A549 (cell line): ENCODE data around the gene PCK1.

Experiments used
- BHLHE40 ChIP-seq: IDR thresholded peaks from 2 replicates; pipeline ENCODE4 v1.6.1; 2012; ENCODE audit warnings: low read depth, low read length, inconsistent platforms
- CTCF ChIP-seq: fragments of >200 bp; sonication (Bioruptor Twin); formaldehyde crosslinking; IDR thresholded peaks from 3 replicates; pipeline ENCODE4 v1.5.1; 2016
- HOXB5 ChIP-seq: fragments of 250-450 bp; sonication (Bioruptor Pico); IDR thresholded peaks from 2 replicates; pipeline ENCODE4 v1.5.0; 2020; ENCODE audit warnings: mild to moderate bottlenecking, moderate library complexity
- POLR2A ChIP-seq: IDR thresholded peaks from 2 replicates; pipeline ENCODE4 v1.6.1; 2012; ENCODE audit warnings: mild to moderate bottlenecking, low read length
- RAD21 ChIP-seq, 2 experiments: fragments of >200 bp in 1 of 2; sonication (Bioruptor Twin) in 1 of 2; formaldehyde crosslinking in 1 of 2; IDR thresholded peaks in 1 of 2; conservative IDR thresholded peaks in 1 of 2; 2 replicates in 1 of 2; 3 replicates in 1 of 2; pipeline ENCODE4 v1.6.1; 2012 to 2018; ENCODE audit warnings: inconsistent platforms in 1 of 2

GRCh38 chr20:57581202-57582028 lies 20.5 kb downstream of the PCK1 start:
- TF ChIP-seq BHLHE40 = no peak
- no peak for TF ChIP-seq CTCF
- TF ChIP-seq RAD21 (conservative IDR thresholded peaks at IDR 0.05 in 1 of 2, IDR thresholded peaks at IDR 0.05 in 1 of 2) = no peak
- TF ChIP-seq HOXB5 (CRISPR knock-in tag) = no peak
- TF ChIP-seq POLR2A = no peak
